Panc1 (cell line): ENCODE results near the gene SLC12A8.

Experiments
- POLR2AphosphoS5 ChIP-seq: IDR thresholded peaks from 2 replicates; pipeline ENCODE4 v1.6.1; 2012; ENCODE audit warnings: mild to moderate bottlenecking, low read depth, low read length, moderate library complexity
- REST ChIP-seq, 2 experiments: IDR thresholded peaks; 2 replicates each; pipeline ENCODE4 v1.6.1; 2011 to 2012; ENCODE audit warnings: low read depth in 2 of 2, control low read depth in 1 of 2, low read length in 1 of 2, mild to moderate bottlenecking in 1 of 2, moderate library complexity in 1 of 2; ENCODE audit not compliant: insufficient read depth in 1 of 2
- TCF7L2 ChIP-seq: IDR thresholded peaks from 2 replicates; pipeline ENCODE4 v1.6.1; 2011; ENCODE audit warnings: mild to moderate bottlenecking, low read depth, low read length, inconsistent platforms
- TF ChIP-seq, protein P1 (sequence below): fragments of 450-650 bp; IDR thresholded peaks from 2 replicates; pipeline ENCODE4 v1.5.1; 2017; ENCODE audit warnings: mild to moderate bottlenecking

- TF ChIP-seq, protein P1, sequence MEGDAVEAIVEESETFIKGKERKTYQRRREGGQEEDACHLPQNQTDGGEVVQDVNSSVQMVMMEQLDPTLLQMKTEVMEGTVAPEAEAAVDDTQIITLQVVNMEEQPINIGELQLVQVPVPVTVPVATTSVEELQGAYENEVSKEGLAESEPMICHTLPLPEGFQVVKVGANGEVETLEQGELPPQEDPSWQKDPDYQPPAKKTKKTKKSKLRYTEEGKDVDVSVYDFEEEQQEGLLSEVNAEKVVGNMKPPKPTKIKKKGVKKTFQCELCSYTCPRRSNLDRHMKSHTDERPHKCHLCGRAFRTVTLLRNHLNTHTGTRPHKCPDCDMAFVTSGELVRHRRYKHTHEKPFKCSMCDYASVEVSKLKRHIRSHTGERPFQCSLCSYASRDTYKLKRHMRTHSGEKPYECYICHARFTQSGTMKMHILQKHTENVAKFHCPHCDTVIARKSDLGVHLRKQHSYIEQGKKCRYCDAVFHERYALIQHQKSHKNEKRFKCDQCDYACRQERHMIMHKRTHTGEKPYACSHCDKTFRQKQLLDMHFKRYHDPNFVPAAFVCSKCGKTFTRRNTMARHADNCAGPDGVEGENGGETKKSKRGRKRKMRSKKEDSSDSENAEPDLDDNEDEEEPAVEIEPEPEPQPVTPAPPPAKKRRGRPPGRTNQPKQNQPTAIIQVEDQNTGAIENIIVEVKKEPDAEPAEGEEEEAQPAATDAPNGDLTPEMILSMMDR, result no peak
- TF ChIP-seq POLR2AphosphoS5 (no peak), REST (IDR thresholded peaks at IDR 0.05; ENCODE audit: insufficient read depth in 1 of 2, low read depth in 2 of 2, low read length in 1 of 2) (no peak), TCF7L2 (no peak)
Observed at GRCh38 chr3:125212509-125213363, at the start of gene SLC12A8.
